DND-41 (cell line): ENCODE measurements around the gene CD2AP.

Source experiments
- ATAC-seq: fragments of 200-7000 bp; cut with Tn5 transposase; 3 replicates; pipeline ENCODE4 v1.9.1; 2021; ENCODE audit warnings: low read depth; ENCODE audit not compliant: insufficient read depth
- DNase-seq: peaks from one replicate; pipeline ENCODE4 v3.0.0-alpha.2; 2020
- H2AFZ ChIP-seq: 2 replicates; pipeline ENCODE4 v1.6.0; 2012; ENCODE audit warnings: low read depth, low read length
- H3K27ac ChIP-seq: 2 replicates; pipeline ENCODE4 v1.5.1; 2012; ENCODE audit warnings: low read length, inconsistent platforms
- H3K27me3 ChIP-seq: fragments of 200-600 bp; sonication (generic); 2 replicates; pipeline ENCODE4 v1.6.0; 2012; ENCODE audit warnings: low read length, mild to moderate bottlenecking, inconsistent platforms; ENCODE audit not compliant: insufficient read depth, poor library complexity
- H3K36me3 ChIP-seq: 2 replicates; pipeline ENCODE4 v1.5.1; 2012; ENCODE audit warnings: low read length, inconsistent platforms; ENCODE audit not compliant: insufficient read depth
- H3K4me1 ChIP-seq: 2 replicates; pipeline ENCODE4 v1.5.1; 2012; ENCODE audit warnings: mild to moderate bottlenecking, low read length; ENCODE audit not compliant: insufficient read depth
- H3K4me2 ChIP-seq: 2 replicates; pipeline ENCODE4 v1.6.0; 2012; ENCODE audit warnings: mild to moderate bottlenecking, moderate library complexity, low read length, inconsistent platforms; ENCODE audit not compliant: insufficient read depth
- H3K4me3 ChIP-seq, 2 experiments: fragments of 200-600 bp in 1 of 2; shearing (Covaris generic) in 1 of 2; 2 replicates each; pipeline ENCODE4 v1.5.1; 2012 to 2016; ENCODE audit warnings: inconsistent platforms in 2 of 2, low read length in 2 of 2, mild to moderate bottlenecking in 2 of 2, low read depth in 1 of 2, moderate library complexity in 1 of 2
- H3K79me2 ChIP-seq: 2 replicates; pipeline ENCODE4 v1.6.0; 2012; ENCODE audit warnings: low read length, inconsistent platforms; ENCODE audit not compliant: insufficient read depth
- H3K9ac ChIP-seq: 2 replicates; pipeline ENCODE4 v1.6.0; 2012; ENCODE audit warnings: low read depth, mild to moderate bottlenecking, inconsistent platforms, low read length, moderate library complexity
- H3K9me3 ChIP-seq: 2 replicates; pipeline ENCODE4 v1.5.1; 2012; ENCODE audit warnings: low read length, moderate library complexity, mild to moderate bottlenecking, inconsistent platforms; ENCODE audit not compliant: insufficient read depth, severe bottlenecking
- H4K20me1 ChIP-seq: 2 replicates; pipeline ENCODE4 v1.6.0; 2012; ENCODE audit warnings: low read length; ENCODE audit not compliant: insufficient read depth
- CTCF ChIP-seq: IDR thresholded peaks from 2 replicates; pipeline ENCODE4 v1.5.1; 2012; ENCODE audit warnings: borderline replicate concordance, low read length, moderate library complexity, mild to moderate bottlenecking; ENCODE audit not compliant: poor library complexity, severe bottlenecking; ENCODE audit errors: extremely low read depth
- EZH2 ChIP-seq: IDR thresholded peaks from 3 replicates; pipeline ENCODE4 v1.6.1; 2012; ENCODE audit warnings: borderline replicate concordance, low read depth, mild to moderate bottlenecking, moderate library complexity, low read length, inconsistent platforms; ENCODE audit not compliant: severe bottlenecking

CD2AP gene

DNA sequence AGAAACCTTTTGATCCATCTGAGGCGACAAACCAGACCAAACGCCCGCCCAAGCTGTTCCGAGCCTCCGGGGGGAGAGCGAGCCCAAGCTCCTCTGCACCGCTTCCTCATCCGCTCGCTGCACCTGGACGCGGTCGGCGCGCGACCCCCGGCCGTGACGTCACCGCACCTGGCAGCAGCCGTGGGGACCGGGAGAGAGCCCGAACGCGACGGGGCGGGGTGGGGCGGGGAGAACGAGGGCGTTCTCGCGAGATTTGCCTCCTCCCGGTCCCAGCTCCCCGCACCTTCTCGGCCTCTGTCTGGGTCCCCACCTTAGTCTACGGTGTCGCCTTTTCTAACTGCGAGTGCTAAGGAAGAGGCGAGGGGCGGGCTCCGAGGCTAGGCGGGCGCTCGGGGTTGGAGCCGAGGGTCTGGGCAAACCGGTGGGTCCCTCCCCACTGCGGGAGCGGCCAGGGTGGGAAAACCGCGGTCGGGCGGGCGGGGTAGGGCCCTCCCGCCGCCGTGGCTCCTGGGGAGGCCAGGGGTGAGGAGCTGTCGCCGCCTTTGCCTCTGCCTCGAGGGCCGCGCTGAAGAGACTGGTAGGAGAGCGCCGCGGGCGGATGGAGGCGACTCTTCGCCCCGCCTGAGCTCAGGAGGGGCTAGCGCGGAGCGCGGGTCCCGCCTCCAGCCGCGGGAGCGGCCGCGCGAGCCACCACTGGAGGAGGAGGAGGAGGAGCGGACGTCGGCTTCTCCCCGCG, at the start of gene CD2AP:
Gene CD2AP, plus strand, starts transcription at position 293 of the 736 bp plus-strand sequence. CDS start 456 bp downstream, outside the sequence.
- Histone ChIP-seq H4K20me1 (peaks cover 11% of the 10 kb centered on the region), H3K79me2 (peaks cover 48% of the 10 kb centered on the region), H2AFZ (peak within 1 kb of the TSS; percentile 99), H3K9ac (peak within 1 kb of the TSS; percentile 88), H3K36me3 (no peaks in the 10 kb centered on the region), H3K9me3 (no peaks in the 10 kb centered on the region), H3K27me3 (no peaks in the 10 kb centered on the region), H3K4me3 (peak within 1 kb of the TSS; percentile 87 to 93), H3K4me2 (peak within 1 kb of the TSS; percentile 91), H3K27ac (peak within 1 kb of the TSS; percentile 90), H3K4me1 (peaks cover 38% of the 10 kb centered on the region)
- TF ChIP-seq CTCF (peak; percentile 24), EZH2 (no peak)
- ATAC-seq (peak; percentile 85), DNase-seq (peak; percentile 97)

- Histone ChIP-seq H4K20me1 (no peaks in the 10 kb centered on the region), H2AFZ (no peak overlapping the region), H3K27ac (no peak overlapping the region), H3K36me3 (no peaks in the 10 kb centered on the region), H3K79me2 (no peaks in the 10 kb centered on the region), H3K27me3 (no peaks in the 10 kb centered on the region), H3K9ac (no peak overlapping the region), H3K9me3 (no peaks in the 10 kb centered on the region), H3K4me2 (no peak overlapping the region), H3K4me3 (no peak overlapping the region), H3K4me1 (no peaks in the 10 kb centered on the region)
- DNase-seq (no peak), ATAC-seq (no peak)
- TF ChIP-seq CTCF, result no peak
- no peak for TF ChIP-seq EZH2
Measured at GRCh38 chr6:47428288-47428687, 49.3 kb upstream of the CD2AP start.

GRCh38 chr6:47428746-47429664, 48.6 kb upstream of the CD2AP start:
- DNase-seq (no peak), ATAC-seq (no peak)
- H3K27ac ChIP-seq, result no peak overlapping the region
- no peaks in the 10 kb centered on the region for H3K27me3 ChIP-seq
- no peaks in the 10 kb centered on the region for H3K9me3 ChIP-seq
- H2AFZ ChIP-seq, result no peak overlapping the region
- no peaks in the 10 kb centered on the region for H3K4me1 ChIP-seq
- no peak overlapping the region for H3K4me3 ChIP-seq
- no peaks in the 10 kb centered on the region for H4K20me1 ChIP-seq
- TF ChIP-seq CTCF, result no peak
- TF ChIP-seq EZH2, result no peak
- no peaks in the 10 kb centered on the region for H3K79me2 ChIP-seq
- no peak overlapping the region for H3K9ac ChIP-seq
- no peaks in the 10 kb centered on the region for H3K36me3 ChIP-seq
- H3K4me2 ChIP-seq, result no peak overlapping the region
